ENCODE data around the gene PTPRM.

DNA sequence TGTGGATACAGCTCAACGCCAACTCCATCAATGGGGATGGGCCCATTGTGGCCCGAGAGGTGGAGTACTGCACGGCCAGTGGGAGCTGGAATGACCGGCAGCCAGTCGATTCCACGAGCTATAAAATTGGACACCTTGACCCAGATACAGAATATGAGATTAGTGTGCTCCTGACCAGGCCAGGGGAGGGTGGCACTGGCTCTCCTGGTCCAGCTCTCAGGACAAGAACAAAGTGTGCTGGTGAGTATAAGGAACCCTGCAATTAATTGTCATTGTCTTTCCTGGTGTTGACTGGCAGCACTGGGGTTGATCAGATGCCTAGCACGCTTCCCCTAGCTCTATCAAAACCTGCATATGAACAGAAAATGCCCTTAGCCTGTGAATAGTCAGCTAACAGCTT lies 388.1 kb downstream of the PTPRM start:
- TF ChIP-seq CTCF (IDR thresholded peaks at IDR 0.05) (no peak), SIN3A (IDR thresholded peaks at IDR 0.05; ENCODE audit: borderline replicate concordance, insufficient read depth, low read depth, low read length) (no peak)

All from Panc1 (cell line).